ENCODE results near the gene RAI1. TPM values are rescaled to one million over a fixed set of nuclear protein-coding genes. Genes with fewer than 3 reads are reported as not detected.

The RAI1 gene
- total and polyA plus RNA-seq, 2 of the 13 experiments (the other 11 are each of a cell fraction or from before 2014, with no cell fraction given), result 3.4 to 5.2 TPM

- TF ChIP-seq, protein P1, sequence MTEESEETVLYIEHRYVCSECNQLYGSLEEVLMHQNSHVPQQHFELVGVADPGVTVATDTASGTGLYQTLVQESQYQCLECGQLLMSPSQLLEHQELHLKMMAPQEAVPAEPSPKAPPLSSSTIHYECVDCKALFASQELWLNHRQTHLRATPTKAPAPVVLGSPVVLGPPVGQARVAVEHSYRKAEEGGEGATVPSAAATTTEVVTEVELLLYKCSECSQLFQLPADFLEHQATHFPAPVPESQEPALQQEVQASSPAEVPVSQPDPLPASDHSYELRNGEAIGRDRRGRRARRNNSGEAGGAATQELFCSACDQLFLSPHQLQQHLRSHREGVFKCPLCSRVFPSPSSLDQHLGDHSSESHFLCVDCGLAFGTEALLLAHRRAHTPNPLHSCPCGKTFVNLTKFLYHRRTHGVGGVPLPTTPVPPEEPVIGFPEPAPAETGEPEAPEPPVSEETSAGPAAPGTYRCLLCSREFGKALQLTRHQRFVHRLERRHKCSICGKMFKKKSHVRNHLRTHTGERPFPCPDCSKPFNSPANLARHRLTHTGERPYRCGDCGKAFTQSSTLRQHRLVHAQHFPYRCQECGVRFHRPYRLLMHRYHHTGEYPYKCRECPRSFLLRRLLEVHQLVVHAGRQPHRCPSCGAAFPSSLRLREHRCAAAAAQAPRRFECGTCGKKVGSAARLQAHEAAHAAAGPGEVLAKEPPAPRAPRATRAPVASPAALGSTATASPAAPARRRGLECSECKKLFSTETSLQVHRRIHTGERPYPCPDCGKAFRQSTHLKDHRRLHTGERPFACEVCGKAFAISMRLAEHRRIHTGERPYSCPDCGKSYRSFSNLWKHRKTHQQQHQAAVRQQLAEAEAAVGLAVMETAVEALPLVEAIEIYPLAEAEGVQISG (CRISPR knock-in tag; IDR thresholded peaks at IDR 0.05), result 0 out of 2 replicates have a peak, but pooled peaks have one; percentile 19
- TF ChIP-seq ZGPAT (CRISPR knock-in tag; IDR thresholded peaks at IDR 0.05) (no peak), ZNF382 (CRISPR knock-in tag; IDR thresholded peaks at IDR 0.05; ENCODE audit: borderline replicate concordance) (no peak), RXRB (CRISPR knock-in tag; IDR thresholded peaks at IDR 0.05; ENCODE audit: borderline replicate concordance) (peak; percentile 60; the same call in 1 of the 2 replicates), MLLT10 (CRISPR knock-in tag; IDR thresholded peaks at IDR 0.05) (no peak), AKAP8 (CRISPR knock-in tag; IDR thresholded peaks at IDR 0.05) (0 out of 2 replicates have a peak, but pooled peaks have one; percentile 44), HOXA3 (CRISPR knock-in tag; IDR thresholded peaks at IDR 0.05) (peak; percentile 45; the same call in 1 of the 2 replicates), ZNF33B (CRISPR knock-in tag; IDR thresholded peaks at IDR 0.05) (no peak), DR1 (CRISPR knock-in tag; IDR thresholded peaks at IDR 0.05) (no peak), XRCC5 (optimal IDR thresholded peaks at IDR 0.05; ENCODE audit: low read length) (peak; percentile 83), CERS6 (CRISPR knock-in tag; IDR thresholded peaks at IDR 0.05) (no peak), STAT5B (CRISPR knock-in tag; IDR thresholded peaks at IDR 0.05) (no peak), ZNF563 (CRISPR knock-in tag; IDR thresholded peaks at IDR 0.05) (no peak), ZBTB38 (CRISPR knock-in tag; IDR thresholded peaks at IDR 0.05) (0 out of 2 replicates have a peak, but pooled peaks have one; percentile 21), IKZF5 (CRISPR knock-in tag; IDR thresholded peaks at IDR 0.05) (peak; percentile 28; the same call in 1 of the 2 replicates), KMT2B (CRISPR knock-in tag; IDR thresholded peaks at IDR 0.05) (0 out of 2 replicates have a peak, but pooled peaks have one; percentile 29), SMAD9 (CRISPR knock-in tag; IDR thresholded peaks at IDR 0.05) (no peak), HIVEP1 (CRISPR knock-in tag; IDR thresholded peaks at IDR 0.05) (no peak), AHR (CRISPR knock-in tag; IDR thresholded peaks at IDR 0.05) (peak; percentile 58; the same call in 1 of the 2 replicates), PREB (CRISPR knock-in tag; IDR thresholded peaks at IDR 0.05) (no peak)
These were observed 178.9 kb downstream of the RAI1 start (continued) for GRCh38 chr17:17859909-17860765.

Measured in HepG2 (cell line).